Common myeloid progenitor, CD34-positive (primary cell): Measurements from ENCODE around the gene CLPTM1L.

Experiments used
- CTCF ChIA-PET: fragments of 350-600 bp; sonication (Branson Sonifier 250); formaldehyde crosslinking; loops from one replicate; lab custom pipeline; 2021; ENCODE audit warnings: antibody characterized with exemption; lab: Charles Lee
- POLR2A ChIA-PET: fragments of 350-600 bp; sonication (Branson Sonifier 250); formaldehyde crosslinking; loops from one replicate; lab custom pipeline; 2021; ENCODE audit warnings: antibody characterized with exemption; lab: Charles Lee
- DNase-seq, 3 donors: peaks; one replicate each; pipeline versions ENCODE4 v3.0.0 to v3.0.0-alpha.2; 2013
- H3K27ac ChIP-seq, 2 experiments: 1 replicate in 1 of 2; 2 replicates in 1 of 2; pipeline ENCODE4 v1.7.0; 2013; ENCODE audit warnings: inconsistent platforms in 2 of 2, low read length in 2 of 2, mild to moderate bottlenecking in 2 of 2, low read depth in 1 of 2, moderate library complexity in 1 of 2; ENCODE audit not compliant: severe bottlenecking in 2 of 2, insufficient read depth in 1 of 2, poor library complexity in 1 of 2
- H3K27me3 ChIP-seq, 5 experiments: replicated peaks in 2 of 5; 1 replicate in 3 of 5; 2 replicates in 2 of 5; pipeline versions ENCODE4 v1.6.1 to v1.7.0; 2013; ENCODE audit warnings: low read length in 4 of 5, mild to moderate bottlenecking in 2 of 5, moderate library complexity in 2 of 5, inconsistent platforms in 1 of 5; ENCODE audit not compliant: insufficient read depth in 5 of 5, control insufficient read depth in 4 of 5
- H3K36me3 ChIP-seq, 4 experiments: 1 replicate in 2 of 4; 2 replicates in 2 of 4; pipeline versions ENCODE4 v1.6.1 to v1.7.0; 2013; ENCODE audit warnings: low read length in 3 of 4, control low read depth in 1 of 4, mild to moderate bottlenecking in 1 of 4; ENCODE audit not compliant: control insufficient read depth in 4 of 4, insufficient read depth in 4 of 4
- H3K4me1 ChIP-seq, 4 experiments: 1 replicate in 3 of 4; 2 replicates in 1 of 4; pipeline versions ENCODE4 v1.6.1 to v1.7.1; 2013; ENCODE audit warnings: low read length in 3 of 4, mild to moderate bottlenecking in 3 of 4, control low read depth in 1 of 4, inconsistent platforms in 1 of 4, moderate library complexity in 1 of 4; ENCODE audit not compliant: control insufficient read depth in 4 of 4, insufficient read depth in 4 of 4; ENCODE audit errors: control extremely low read depth in 1 of 4
- H3K4me3 ChIP-seq, 7 experiments: 1 replicate in 4 of 7; 2 replicates in 3 of 7; pipeline versions ENCODE4 v1.5.1 to v1.7.0; 2013; ENCODE audit warnings: mild to moderate bottlenecking in 7 of 7, low read length in 6 of 7, moderate library complexity in 6 of 7, inconsistent platforms in 2 of 7, low read depth in 2 of 7, control low read depth in 1 of 7; ENCODE audit not compliant: insufficient read depth in 4 of 7, control insufficient read depth in 1 of 7; ENCODE audit errors: extremely low read depth in 1 of 7
- H3K9me3 ChIP-seq, 5 experiments: 1 replicate in 4 of 5; 2 replicates in 1 of 5; pipeline versions ENCODE4 v1.6.1 to v1.7.1; 2013; ENCODE audit warnings: low read length in 4 of 5, mild to moderate bottlenecking in 2 of 5, inconsistent platforms in 1 of 5, low read depth in 1 of 5, moderate library complexity in 1 of 5; ENCODE audit not compliant: control insufficient read depth in 4 of 5, insufficient read depth in 2 of 5; ENCODE audit errors: control extremely low read depth in 1 of 5
- WGBS: methylation state at CpG from one replicate; pipeline ENCODE4 v1.1.5; 2013; ENCODE audit not compliant: insufficient coverage; 5-methylcytosine and 5-hydroxymethylcytosine counted together

The CLPTM1L gene

DNA sequence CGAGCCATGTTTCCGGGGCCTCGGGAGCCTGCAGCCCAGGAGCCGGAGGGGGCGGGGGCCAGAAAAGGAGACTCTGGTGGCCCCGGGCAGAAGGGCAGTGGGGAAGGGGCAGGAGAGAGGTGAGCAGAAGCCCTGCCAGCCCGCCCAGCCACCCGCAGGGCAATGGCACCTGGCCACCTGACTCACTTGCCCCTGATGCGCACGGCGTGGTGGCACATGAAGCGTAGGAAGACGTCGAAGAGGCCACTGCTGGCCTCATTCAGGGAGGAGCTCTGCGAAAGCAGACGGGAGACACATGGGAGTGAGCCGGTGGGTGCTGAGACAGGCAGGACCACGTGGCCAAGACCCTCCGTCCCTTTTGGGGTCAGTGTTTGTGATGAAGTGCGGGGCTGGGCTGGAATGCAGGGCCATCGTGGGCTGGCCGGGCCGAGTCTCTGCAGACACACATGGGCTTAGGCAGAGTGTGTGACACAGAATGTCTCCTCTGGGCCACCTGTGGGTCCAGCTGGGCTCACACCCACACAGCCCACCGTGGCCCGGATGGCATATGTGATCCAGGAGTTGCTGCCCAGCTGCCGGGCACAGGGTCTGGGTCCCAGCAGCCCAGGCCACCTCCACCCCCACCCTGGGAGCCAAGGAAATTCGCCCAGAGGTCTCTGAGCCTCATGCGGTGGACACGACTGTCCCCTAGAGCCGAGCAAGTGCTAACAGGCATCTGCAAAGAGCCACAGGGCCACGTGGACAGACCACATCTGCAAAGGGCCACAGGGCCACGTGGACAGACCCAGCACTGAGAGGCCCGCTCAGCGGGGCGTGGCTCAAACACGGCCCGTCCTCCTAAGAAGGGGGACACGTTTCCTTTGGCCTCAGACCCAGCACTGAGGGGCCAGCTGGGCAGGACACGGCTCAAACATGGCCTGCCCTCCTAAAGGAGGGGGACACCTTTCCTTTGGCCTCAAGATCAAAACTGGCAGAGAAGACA is 73.7 kb downstream of the CLPTM1L start:
- Histone ChIP-seq H3K4me1 (no peaks in the 10 kb centered on the region), H3K36me3 (peaks cover 0 to under 1% (median 0%) of the 10 kb centered on the region in 4 experiments), H3K27ac (no peak overlapping the region), H3K9me3 (peaks cover 0 to 8% (median 0%) of the 10 kb centered on the region in 5 experiments), H3K4me3 (no peak overlapping the region), H3K27me3 (no peaks in the 10 kb centered on the region)
- DNase-seq, result no peak
- 96% methylated on average over 36 of the region's 39 CpGs for WGBS
- POLR2A ChIA-PET, result no interaction called here
- CTCF ChIA-PET, result no interaction called here

DNA sequence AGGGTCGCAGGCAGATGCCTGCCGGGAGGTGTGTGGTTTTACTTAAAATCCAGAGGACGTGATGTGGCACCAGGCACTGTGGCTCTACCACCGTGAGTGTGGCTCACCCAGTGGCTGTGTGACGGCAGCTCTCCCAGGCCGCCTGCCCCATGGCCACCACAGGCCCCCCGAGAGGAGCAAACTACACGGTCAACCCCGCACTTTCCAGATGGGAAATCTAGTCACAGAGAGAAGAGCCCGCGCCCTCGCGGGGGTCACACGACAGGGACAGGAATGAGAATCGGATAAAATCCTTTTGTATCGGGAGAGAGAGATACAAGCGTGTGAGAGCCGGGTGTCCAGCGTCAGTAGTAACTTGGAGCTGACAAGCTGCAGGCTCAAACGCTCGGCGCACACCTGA is 74.5 kb downstream of the CLPTM1L start:
- H3K36me3 ChIP-seq, result peaks cover 0 to 2% (median 0%) of the 10 kb centered on the region in 4 experiments
- no peak for DNase-seq
- H3K4me3 ChIP-seq, result no peak overlapping the region
- POLR2A ChIA-PET, result no interaction called here
- H3K27ac ChIP-seq, result no peak overlapping the region
- no peaks in the 10 kb centered on the region for H3K27me3 ChIP-seq
- CTCF ChIA-PET, result no interaction called here
- peaks cover 0 to 8% (median 5%) of the 10 kb centered on the region in 5 experiments for H3K9me3 ChIP-seq
- WGBS, result 97% methylated on average over 22 of the region's 22 CpGs
- no peaks in the 10 kb centered on the region for H3K4me1 ChIP-seq

DNA sequence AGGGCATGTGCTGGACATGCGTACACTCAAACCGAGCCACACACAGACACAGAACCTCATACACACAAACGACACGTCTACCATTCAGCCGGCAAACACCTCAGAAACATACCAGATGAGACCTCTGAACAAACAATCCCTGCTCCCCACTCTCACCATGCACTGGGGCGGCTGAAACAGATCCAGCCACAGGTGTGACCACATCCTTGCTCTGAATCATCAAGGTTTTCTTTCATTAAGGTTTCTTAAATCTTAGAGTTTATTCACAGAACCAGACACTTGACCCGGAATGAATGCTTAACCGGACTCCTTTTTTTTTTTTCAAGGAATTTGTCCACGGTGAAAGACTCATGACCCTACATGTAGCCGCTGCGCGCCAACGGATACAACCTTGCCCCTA is 76.2 kb downstream of the CLPTM1L start:
- H3K9me3 ChIP-seq, result peaks cover 0 to 19% (median 11%) of the 10 kb centered on the region in 5 experiments
- no peak for DNase-seq
- POLR2A ChIA-PET, result no interaction called here

DNA sequence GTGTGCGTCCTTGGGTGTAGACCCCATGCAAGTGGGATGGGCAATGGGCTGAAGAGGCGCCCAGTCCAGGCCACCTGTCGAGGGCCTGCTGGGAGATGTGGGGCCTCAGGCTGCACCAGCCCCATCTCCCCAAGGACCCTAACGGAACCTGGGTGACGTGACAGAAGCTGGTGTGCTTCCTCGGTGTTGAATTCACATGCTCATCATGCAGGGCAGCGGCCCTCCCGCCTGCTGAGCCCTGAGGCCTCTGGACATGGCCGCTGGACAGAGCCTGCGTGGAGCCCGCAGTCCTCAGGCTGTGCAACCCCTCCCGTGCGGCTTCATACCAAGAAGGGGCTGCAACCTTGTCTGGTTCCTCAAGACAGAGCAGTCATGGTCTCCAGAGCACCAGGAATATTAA is 76.8 kb downstream of the CLPTM1L start:
- no peak overlapping the region for H3K27ac ChIP-seq
- no peaks in the 10 kb centered on the region for H3K27me3 ChIP-seq
- no peak overlapping the region for H3K4me3 ChIP-seq
- POLR2A ChIA-PET, result no interaction called here
- CTCF ChIA-PET, result no interaction called here
- WGBS, result 93% methylated on average over 10 of the region's 13 CpGs
- DNase-seq, result no peak
- H3K9me3 ChIP-seq, result peaks cover 0 to 22% (median 14%) of the 10 kb centered on the region in 5 experiments
- peaks cover 0 to 11% (median 0%) of the 10 kb centered on the region in 4 experiments for H3K36me3 ChIP-seq
- no peaks in the 10 kb centered on the region for H3K4me1 ChIP-seq

More for the DNA sequence above, 76.2 kb downstream of the CLPTM1L start:
- no peak overlapping the region for H3K27ac ChIP-seq
- H3K4me1 ChIP-seq, result no peaks in the 10 kb centered on the region
- no peaks in the 10 kb centered on the region for H3K27me3 ChIP-seq
- CTCF ChIA-PET, result no interaction called here
- WGBS, result 98% methylated on average over 8 of the region's 13 CpGs
- H3K4me3 ChIP-seq, result no peak overlapping the region
- peaks cover 0 to 8% (median 0%) of the 10 kb centered on the region in 4 experiments for H3K36me3 ChIP-seq
